ENCODE measurements around the gene PHF12. TPM values are rescaled to one million over a fixed set of nuclear protein-coding genes. Genes with fewer than 3 reads are reported as not detected.

PHF12 gene
- total RNA-seq, 1 experiment from 2014 or later, result 35.7 TPM

DNA sequence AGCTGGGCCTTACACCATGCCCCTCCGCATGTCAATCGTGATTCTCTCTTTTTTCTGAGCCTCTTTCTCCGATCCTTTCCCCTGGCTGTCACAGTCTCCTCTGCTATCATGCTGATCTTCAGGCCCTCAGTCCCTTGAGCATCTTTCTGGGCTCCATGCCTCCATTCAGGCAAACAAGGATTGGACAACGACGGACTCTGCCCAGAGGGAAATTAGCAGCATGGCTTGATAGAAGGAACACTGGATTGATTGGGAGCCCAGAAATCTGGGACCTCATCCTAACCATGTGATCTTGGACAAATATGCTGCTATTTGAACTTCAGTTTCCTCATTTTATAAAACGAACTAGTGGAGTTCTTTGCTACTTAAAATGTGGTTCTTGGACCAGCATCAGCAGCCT, 19.6 kb upstream of the PHF12 start:
- no peak overlapping the region for H3K27ac ChIP-seq (ENCODE audit: low read depth, low read length)
- POLR2A ChIA-PET, result no interaction called here
- BruUV-seq (replicated peaks), result no TSS peak

More for the DNA sequence above, 19.6 kb upstream of the PHF12 start:
- H3K4me3 ChIP-seq (replicated peaks in 1 of 2; ENCODE audit: low read depth in 1 of 2, low read length in 2 of 2), result no peak overlapping the region
- no peaks in the 10 kb centered on the region for H3K27me3 ChIP-seq (ENCODE audit: insufficient read depth, low read length)
- no peak for ATAC-seq
- intact Hi-C loops (cut with micrococcal nuclease), result no loop called here
- no peak overlapping the region for H2AFZ ChIP-seq (ENCODE audit: low read depth, low read length, poor library complexity, severe bottlenecking)
- H4K20me1 ChIP-seq (ENCODE audit: insufficient read depth), result no peaks in the 10 kb centered on the region
- H3K36me3 ChIP-seq (ENCODE audit: control insufficient read depth in 1 of 2, insufficient read depth in 2 of 2, low read length in 2 of 2), result no peaks in the 10 kb centered on the region
- RAD21 ChIA-PET (ENCODE audit: low non-redundant PET in 1 of 2, low total read pairs in 2 of 2, uncharacterized antibody in 2 of 2, unreplicated experiment in 2 of 2), result no interaction called here
- no peak overlapping the region for H3K9ac ChIP-seq (ENCODE audit: low read length)
- no peak overlapping the region for H3K4me2 ChIP-seq (ENCODE audit: low read length)
- no peaks in the 10 kb centered on the region for H3K79me2 ChIP-seq (ENCODE audit: insufficient read depth, low read length)
- DNase-seq (ENCODE audit: low read depth, low spot score), result no peak
- H3K9me2 ChIP-seq (ENCODE audit: insufficient read depth), result no peaks in the 10 kb centered on the region
- no peak for TF ChIP-seq ZFX (IDR thresholded peaks at IDR 0.05)
- TF ChIP-seq, protein P1, sequence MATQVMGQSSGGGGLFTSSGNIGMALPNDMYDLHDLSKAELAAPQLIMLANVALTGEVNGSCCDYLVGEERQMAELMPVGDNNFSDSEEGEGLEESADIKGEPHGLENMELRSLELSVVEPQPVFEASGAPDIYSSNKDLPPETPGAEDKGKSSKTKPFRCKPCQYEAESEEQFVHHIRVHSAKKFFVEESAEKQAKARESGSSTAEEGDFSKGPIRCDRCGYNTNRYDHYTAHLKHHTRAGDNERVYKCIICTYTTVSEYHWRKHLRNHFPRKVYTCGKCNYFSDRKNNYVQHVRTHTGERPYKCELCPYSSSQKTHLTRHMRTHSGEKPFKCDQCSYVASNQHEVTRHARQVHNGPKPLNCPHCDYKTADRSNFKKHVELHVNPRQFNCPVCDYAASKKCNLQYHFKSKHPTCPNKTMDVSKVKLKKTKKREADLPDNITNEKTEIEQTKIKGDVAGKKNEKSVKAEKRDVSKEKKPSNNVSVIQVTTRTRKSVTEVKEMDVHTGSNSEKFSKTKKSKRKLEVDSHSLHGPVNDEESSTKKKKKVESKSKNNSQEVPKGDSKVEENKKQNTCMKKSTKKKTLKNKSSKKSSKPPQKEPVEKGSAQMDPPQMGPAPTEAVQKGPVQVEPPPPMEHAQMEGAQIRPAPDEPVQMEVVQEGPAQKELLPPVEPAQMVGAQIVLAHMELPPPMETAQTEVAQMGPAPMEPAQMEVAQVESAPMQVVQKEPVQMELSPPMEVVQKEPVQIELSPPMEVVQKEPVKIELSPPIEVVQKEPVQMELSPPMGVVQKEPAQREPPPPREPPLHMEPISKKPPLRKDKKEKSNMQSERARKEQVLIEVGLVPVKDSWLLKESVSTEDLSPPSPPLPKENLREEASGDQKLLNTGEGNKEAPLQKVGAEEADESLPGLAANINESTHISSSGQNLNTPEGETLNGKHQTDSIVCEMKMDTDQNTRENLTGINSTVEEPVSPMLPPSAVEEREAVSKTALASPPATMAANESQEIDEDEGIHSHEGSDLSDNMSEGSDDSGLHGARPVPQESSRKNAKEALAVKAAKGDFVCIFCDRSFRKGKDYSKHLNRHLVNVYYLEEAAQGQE (IDR thresholded peaks at IDR 0.05; ENCODE audit: low read depth), result no peak
- TF ChIP-seq RAD21 (IDR thresholded peaks at IDR 0.05; ENCODE audit: low read depth), result no peak
- no peak for TF ChIP-seq SP1 (IDR thresholded peaks at IDR 0.05; ENCODE audit: low read depth)
- TF ChIP-seq ZNF274 (IDR thresholded peaks at IDR 0.05; ENCODE audit: low read depth, low read length), result no peak
- no peak for TF ChIP-seq FOSL1 (IDR thresholded peaks at IDR 0.05; ENCODE audit: low read depth)
- TF ChIP-seq CEBPB (IDR thresholded peaks at IDR 0.05; ENCODE audit: low read depth), result no peak
- no peak for TF ChIP-seq ELF1 (IDR thresholded peaks at IDR 0.05; ENCODE audit: borderline replicate concordance, low read depth)
- H3K9me3 ChIP-seq (ENCODE audit: control insufficient read depth in 1 of 2, insufficient read depth in 1 of 2, low read depth in 1 of 2, low read length in 2 of 2), result no peaks in the 10 kb centered on the region
- peaks cover 3 to 7% of the 10 kb centered on the region in 2 experiments; a peak in 2 of 4 replicates for H3K4me1 ChIP-seq (ENCODE audit: control insufficient read depth in 1 of 2, insufficient read depth in 2 of 2, low read length in 2 of 2)
- CTCF ChIA-PET, result interaction anchor here (1.2 kb wide), 1 partner anchor 146 kb away, joined by 3 read pairs; no protein-coding TSS in a partner anchor
